PC-3 (cell line): Measurements from ENCODE around the gene RAPGEF3. TPM values are rescaled to one million over a fixed set of nuclear protein-coding genes. Genes with fewer than 3 reads are reported as not detected.

ENCODE experiments used
- ATAC-seq: fragments of 200-7000 bp; cut with Tn5 transposase; 2 replicates; pipeline ENCODE4 v1.9.1; 2020; ENCODE audit warnings: mild to moderate bottlenecking, moderate library complexity
- BruUV-seq: library from RNA; stranded (reverse); fragments of 400-500 nt; replicated peaks from 2 replicates; lab custom pipeline; 2021; lab: Mats Ljungman, UMichigan
- CTCF ChIA-PET: fragments of 300-600 bp; sonication (Branson Sonifier 250); formaldehyde crosslinking; loops from one replicate; lab custom pipeline; 2022; ENCODE audit warnings: antibody characterized with exemption; lab: Charles Lee
- POLR2A ChIA-PET: fragments of 300-600 bp; sonication (Branson Sonifier 250); formaldehyde crosslinking; loops from one replicate; lab custom pipeline; 2022; ENCODE audit warnings: antibody characterized with exemption; ENCODE audit not compliant: unreplicated experiment; lab: Charles Lee
- DNase-seq: peaks from one replicate; pipeline ENCODE4 v3.0.0-alpha.2; 2015
- H2AFZ ChIP-seq: fragments of 300-600 bp; sonication (generic); 2 replicates; pipeline ENCODE4 v1.6.0; 2016; ENCODE audit warnings: antibody characterized with exemption, low read length
- H3F3A ChIP-seq: fragments of 300-600 bp; sonication (generic); one replicate; pipeline ENCODE4 v1.6.0; 2017; ENCODE audit warnings: antibody characterized with exemption, low read length, control low read depth, mild to moderate bottlenecking; ENCODE audit not compliant: unreplicated experiment
- H3K27ac ChIP-seq: fragments of 300-600 bp; sonication (generic); 2 replicates; pipeline ENCODE4 v1.5.1; 2016; ENCODE audit warnings: mild to moderate bottlenecking, low read length
- H3K27me3 ChIP-seq: fragments of 300-600 bp; sonication (generic); 2 replicates; pipeline ENCODE4 v1.6.1; 2016; ENCODE audit warnings: low read length, mixed read lengths
- H3K36me3 ChIP-seq: fragments of 300-600 bp; sonication (generic); 2 replicates; pipeline ENCODE4 v1.6.1; 2016; ENCODE audit warnings: low read depth, mixed run types, low read length, mixed read lengths
- H3K4me1 ChIP-seq: fragments of 300-600 bp; sonication (generic); 2 replicates; pipeline ENCODE4 v1.5.1; 2016; ENCODE audit warnings: low read length; ENCODE audit not compliant: insufficient read depth
- H3K4me2 ChIP-seq: fragments of 300-600 bp; sonication (generic); 2 replicates; pipeline ENCODE4 v1.6.0; 2016; ENCODE audit warnings: low read length
- H3K4me3 ChIP-seq: fragments of 300-600 bp; sonication (generic); 2 replicates; pipeline ENCODE4 v1.5.1; 2016; ENCODE audit warnings: mild to moderate bottlenecking, low read length, mixed read lengths
- H3K79me2 ChIP-seq: fragments of 300-600 bp; sonication (generic); 2 replicates; pipeline ENCODE4 v1.6.1; 2017; ENCODE audit warnings: low read length, mixed read lengths
- H3K9ac ChIP-seq: fragments of 300-600 bp; sonication (generic); 2 replicates; pipeline ENCODE4 v1.6.0; 2016; ENCODE audit warnings: mild to moderate bottlenecking, low read length
- H3K9me2 ChIP-seq: fragments of 300-600 bp; sonication (generic); replicated peaks from 2 replicates; pipeline ENCODE4 v1.6.1; 2016; ENCODE audit warnings: mixed run types, low read length, mixed read lengths
- H3K9me3 ChIP-seq: fragments of 300-600 bp; sonication (generic); 2 replicates; pipeline ENCODE4 v1.6.1; 2016; ENCODE audit warnings: low read length, mixed read lengths
- H4K20me1 ChIP-seq: fragments of 300-600 bp; sonication (generic); 2 replicates; pipeline ENCODE4 v1.6.1; 2016; ENCODE audit warnings: low read length, mixed read lengths
- EZH2 ChIP-seq: fragments of 300-600 bp; sonication (generic); IDR thresholded peaks from one replicate; pipeline ENCODE4 v1.6.1; 2017; ENCODE audit warnings: antibody characterized with exemption, mild to moderate bottlenecking, low read length; ENCODE audit not compliant: unreplicated experiment
- EZH2phosphoT487 ChIP-seq: fragments of 300-600 bp; sonication (generic); IDR thresholded peaks from 2 replicates; pipeline ENCODE4 v1.6.1; 2018; ENCODE audit warnings: mild to moderate bottlenecking, antibody characterized with exemption, low read length, borderline replicate concordance
- intact Hi-C: fragments of 100-400 bp; cut with micrococcal nuclease; formaldehyde crosslinking; loops from 2 replicates; pipeline ENCODE4 v1.9.0; 2023
- total RNA-seq: library from RNA; depleted of rRNA; stranded (reverse); fragments of >200 nt; gene quantifications from 2 replicates; pipeline ENCODE4 v1.2.3, GENCODE V29; 2014
- TF ChIP-seq, protein P1 (sequence below): fragments of 300-600 bp; sonication (generic); conservative IDR thresholded peaks from 2 replicates; pipeline ENCODE4 v1.5.1; 2017; ENCODE audit warnings: antibody characterized with exemption, low read depth, mild to moderate bottlenecking, low read length

RAPGEF3 gene
- total RNA-seq, 1 experiment from 2014 or later: 6.7 TPM

GRCh38 chr12:47752121-47752520, 6.6 kb downstream of the RAPGEF3 start:
- H3K27ac ChIP-seq: peak overlapping the region; percentile 67
- H3K9me2 ChIP-seq: no peaks in the 10 kb centered on the region
- no peak for DNase-seq
- peak overlapping the region; percentile 44 for H2AFZ ChIP-seq
- BruUV-seq: no TSS peak
- no peaks in the 10 kb centered on the region for H4K20me1 ChIP-seq
- H3K36me3 ChIP-seq: no peaks in the 10 kb centered on the region
- no peak overlapping the region for H3K4me3 ChIP-seq
- ChIA-PET POLR2A (no interaction called here), CTCF (no interaction called here)
- H3K4me1 ChIP-seq: peaks cover 49% of the 10 kb centered on the region
- TF ChIP-seq, protein P1, sequence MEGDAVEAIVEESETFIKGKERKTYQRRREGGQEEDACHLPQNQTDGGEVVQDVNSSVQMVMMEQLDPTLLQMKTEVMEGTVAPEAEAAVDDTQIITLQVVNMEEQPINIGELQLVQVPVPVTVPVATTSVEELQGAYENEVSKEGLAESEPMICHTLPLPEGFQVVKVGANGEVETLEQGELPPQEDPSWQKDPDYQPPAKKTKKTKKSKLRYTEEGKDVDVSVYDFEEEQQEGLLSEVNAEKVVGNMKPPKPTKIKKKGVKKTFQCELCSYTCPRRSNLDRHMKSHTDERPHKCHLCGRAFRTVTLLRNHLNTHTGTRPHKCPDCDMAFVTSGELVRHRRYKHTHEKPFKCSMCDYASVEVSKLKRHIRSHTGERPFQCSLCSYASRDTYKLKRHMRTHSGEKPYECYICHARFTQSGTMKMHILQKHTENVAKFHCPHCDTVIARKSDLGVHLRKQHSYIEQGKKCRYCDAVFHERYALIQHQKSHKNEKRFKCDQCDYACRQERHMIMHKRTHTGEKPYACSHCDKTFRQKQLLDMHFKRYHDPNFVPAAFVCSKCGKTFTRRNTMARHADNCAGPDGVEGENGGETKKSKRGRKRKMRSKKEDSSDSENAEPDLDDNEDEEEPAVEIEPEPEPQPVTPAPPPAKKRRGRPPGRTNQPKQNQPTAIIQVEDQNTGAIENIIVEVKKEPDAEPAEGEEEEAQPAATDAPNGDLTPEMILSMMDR: no peak
- no peak for TF ChIP-seq EZH2
- TF ChIP-seq EZH2phosphoT487: no peak
- H3K79me2 ChIP-seq: no peaks in the 10 kb centered on the region
- no peaks in the 10 kb centered on the region for H3K9me3 ChIP-seq
- peaks cover 4% of the 10 kb centered on the region for H3F3A ChIP-seq
- intact Hi-C loops: loop anchor here (2.0 kb wide), 1 partner anchor 21 kb away; the partner anchor contains the start of gene SLC48A1
- H3K4me2 ChIP-seq: peak overlapping the region; percentile 59
- peak overlapping the region; percentile 10; the same call in 1 of the 2 replicates for H3K9ac ChIP-seq
- no peaks in the 10 kb centered on the region for H3K27me3 ChIP-seq
- no peak for ATAC-seq

GRCh38 chr12:47751561-47751960, 7.1 kb downstream of the RAPGEF3 start:
- TF ChIP-seq EZH2phosphoT487 (no peak), EZH2 (no peak)
- TF ChIP-seq, protein P1: no peak
- no peak overlapping the region for H3K4me3 ChIP-seq
- no peaks in the 10 kb centered on the region for H4K20me1 ChIP-seq
- H2AFZ ChIP-seq: no peak overlapping the region
- no peaks in the 10 kb centered on the region for H3K9me3 ChIP-seq
- CTCF ChIA-PET: no interaction called here
- intact Hi-C loops: no loop called here
- DNase-seq (no peak), ATAC-seq (no peak)
- peaks cover 49% of the 10 kb centered on the region for H3K4me1 ChIP-seq
- H3K27ac ChIP-seq: no peak overlapping the region
- H3K4me2 ChIP-seq: no peak overlapping the region
- H3K27me3 ChIP-seq: no peaks in the 10 kb centered on the region
- no peak overlapping the region for H3K9ac ChIP-seq
- POLR2A ChIA-PET: no interaction called here
- H3K79me2 ChIP-seq: no peaks in the 10 kb centered on the region
- peaks cover 4% of the 10 kb centered on the region for H3F3A ChIP-seq
- no TSS peak for BruUV-seq
- H3K36me3 ChIP-seq: no peaks in the 10 kb centered on the region
- H3K9me2 ChIP-seq: no peaks in the 10 kb centered on the region

GRCh38 chr12:47750916-47751470, 7.7 kb downstream of the RAPGEF3 start:
- TF ChIP-seq, protein P1: no peak
- TF ChIP-seq EZH2phosphoT487 (no peak), EZH2 (no peak)
- Histone ChIP-seq H3K9ac (no peak overlapping the region), H3K4me1 (peaks cover 45% of the 10 kb centered on the region), H3K4me3 (no peak overlapping the region), H3K79me2 (no peaks in the 10 kb centered on the region), H2AFZ (no peak overlapping the region), H3K36me3 (no peaks in the 10 kb centered on the region), H4K20me1 (no peaks in the 10 kb centered on the region), H3K9me3 (no peaks in the 10 kb centered on the region), H3K9me2 (no peaks in the 10 kb centered on the region), H3K27ac (no peak overlapping the region), H3K27me3 (no peaks in the 10 kb centered on the region), H3F3A (peaks cover 4% of the 10 kb centered on the region), H3K4me2 (no peak overlapping the region)
- ChIA-PET CTCF (no interaction called here), POLR2A (no interaction called here)
- DNase-seq (no peak), ATAC-seq (no peak)
- intact Hi-C loops: no loop called here
- BruUV-seq: no TSS peak
